ENCODE data around the gene HHIPL1.

The HHIPL1 gene

DNA sequence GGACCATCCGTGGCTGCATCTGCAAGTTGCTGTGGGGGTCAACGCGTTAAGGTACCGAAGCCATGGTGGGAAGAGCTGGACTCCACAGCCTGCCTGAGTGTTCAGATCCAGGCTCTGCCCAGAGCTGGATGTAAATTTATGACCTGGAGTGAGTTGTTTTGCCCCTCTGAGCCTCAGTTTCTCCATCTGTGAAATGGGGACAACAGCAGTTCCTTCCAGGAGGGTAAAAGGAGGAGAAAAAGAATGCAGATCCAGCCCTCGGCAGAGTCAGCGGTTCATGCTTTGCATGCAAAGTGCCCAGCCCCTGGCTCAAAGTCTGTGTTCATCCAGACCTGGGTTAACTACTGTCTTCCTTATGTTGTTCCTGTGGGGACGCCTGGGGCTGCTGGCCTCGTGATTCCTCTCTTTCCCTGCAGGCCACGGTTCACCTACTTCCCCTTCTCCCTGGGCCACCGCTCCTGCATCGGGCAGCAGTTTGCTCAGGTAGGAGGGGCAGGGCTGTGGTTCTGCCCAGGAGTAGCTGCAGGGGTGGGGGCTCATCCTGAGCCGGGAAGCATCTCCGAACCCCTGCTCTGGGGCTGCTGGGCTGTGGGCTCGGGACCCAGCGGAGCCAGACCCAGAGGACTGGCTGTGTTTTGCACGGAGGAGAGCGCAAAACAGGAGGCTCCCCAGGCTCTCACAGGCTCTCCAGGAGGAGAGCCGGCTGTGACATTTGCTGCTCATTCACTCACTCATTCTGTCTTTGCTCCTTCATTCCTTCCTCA is 81.0 kb downstream of the HHIPL1 start:
- H3K9me3 ChIP-seq (ENCODE audit: control insufficient read depth in 1 of 2, low read length in 2 of 2), result no peaks in the 10 kb centered on the region
- no peak overlapping the region for H3K27ac ChIP-seq (ENCODE audit: low read length)
- H3K4me1 ChIP-seq (ENCODE audit: control insufficient read depth in 1 of 2, insufficient read depth in 2 of 2, low read length in 2 of 2), result peaks cover 0 to 10% of the 10 kb centered on the region in 2 donors
- no peak overlapping the region for H3K4me3 ChIP-seq (ENCODE audit: low read depth in 1 of 2, low read length in 2 of 2)
- no peaks in the 10 kb centered on the region for H3K36me3 ChIP-seq (ENCODE audit: control insufficient read depth in 1 of 2, insufficient read depth in 2 of 2, low read length in 2 of 2)
- no peaks in the 10 kb centered on the region for H3K27me3 ChIP-seq (ENCODE audit: low read depth, low read length)

DNA sequence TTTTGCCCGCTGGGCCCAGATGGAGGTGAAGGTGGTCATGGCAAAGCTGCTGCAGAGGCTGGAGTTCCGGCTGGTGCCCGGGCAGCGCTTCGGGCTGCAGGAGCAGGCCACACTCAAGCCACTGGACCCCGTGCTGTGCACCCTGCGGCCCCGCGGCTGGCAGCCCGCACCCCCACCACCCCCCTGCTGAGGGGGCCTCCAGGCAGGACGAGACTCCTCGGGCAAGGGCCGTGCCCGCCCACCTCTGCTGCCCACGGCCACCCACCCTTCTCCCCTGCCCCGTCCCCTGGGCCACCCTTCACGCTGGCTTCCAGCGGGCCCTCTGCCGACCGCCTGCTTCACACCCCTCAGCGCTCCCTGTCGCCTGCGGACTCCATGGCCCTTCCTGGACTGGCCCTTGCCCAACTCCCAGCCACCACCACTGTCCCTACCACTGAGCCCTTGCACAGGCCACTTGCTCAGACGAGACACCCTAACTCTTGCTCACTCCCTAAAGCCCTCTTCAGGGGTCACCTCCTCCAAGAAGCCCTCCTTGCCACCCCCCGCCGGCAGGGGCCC is 81.7 kb downstream of the HHIPL1 start:
- no peak overlapping the region for H3K4me3 ChIP-seq (ENCODE audit: low read depth in 1 of 2, low read length in 2 of 2)
- H3K27me3 ChIP-seq (ENCODE audit: low read depth, low read length), result no peaks in the 10 kb centered on the region
- peaks cover 0 to 14% of the 10 kb centered on the region in 2 donors for H3K4me1 ChIP-seq (ENCODE audit: control insufficient read depth in 1 of 2, insufficient read depth in 2 of 2, low read length in 2 of 2)
- H3K9me3 ChIP-seq (ENCODE audit: control insufficient read depth in 1 of 2, low read length in 2 of 2), result no peaks in the 10 kb centered on the region
- H3K27ac ChIP-seq (ENCODE audit: low read length), result no peak overlapping the region
- no peaks in the 10 kb centered on the region for H3K36me3 ChIP-seq (ENCODE audit: control insufficient read depth in 1 of 2, insufficient read depth in 2 of 2, low read length in 2 of 2)

DNA sequence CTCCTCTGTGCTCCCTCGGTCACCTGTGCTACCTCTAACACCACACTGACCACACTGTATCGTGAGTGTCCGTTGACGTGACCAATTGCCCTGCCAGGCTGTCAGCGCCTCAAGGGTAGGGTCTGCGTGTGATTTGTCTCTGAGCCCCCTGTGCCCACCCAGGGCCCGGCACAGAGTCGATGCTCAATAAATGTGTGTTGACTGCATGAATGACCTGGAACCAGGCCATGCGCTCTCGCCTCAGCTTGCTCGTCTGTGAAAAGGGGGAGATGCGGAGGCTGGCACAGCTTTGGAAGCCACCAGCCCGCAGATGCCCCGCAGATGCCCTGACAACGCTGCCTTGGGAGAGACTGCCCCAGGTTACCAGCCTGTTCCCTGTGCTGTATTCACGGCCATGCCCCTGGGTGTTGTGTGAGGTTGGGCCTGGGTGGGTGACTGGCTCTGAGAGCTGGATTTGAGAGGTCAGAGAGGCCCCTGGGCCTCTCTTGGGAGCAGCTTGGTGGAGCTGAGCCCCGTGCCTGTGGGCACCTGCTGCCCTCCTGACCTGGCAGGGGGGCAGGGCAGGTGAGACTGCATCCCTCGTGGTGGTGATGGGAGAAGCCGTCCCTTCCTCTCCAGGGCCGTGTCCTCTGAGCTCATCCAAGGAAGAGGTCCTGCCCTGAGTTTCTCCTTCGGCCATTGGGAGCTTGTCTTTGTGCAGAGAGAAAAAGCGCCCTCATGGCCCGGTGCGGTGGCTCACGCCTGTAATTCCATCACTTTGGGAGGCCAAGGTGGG is 82.4 kb downstream of the HHIPL1 start:
- H3K27ac ChIP-seq (ENCODE audit: low read length), result no peak overlapping the region
- H3K4me1 ChIP-seq (ENCODE audit: control insufficient read depth in 1 of 2, insufficient read depth in 2 of 2, low read length in 2 of 2), result peaks cover 0 to 17% of the 10 kb centered on the region in 2 donors
- H3K9me3 ChIP-seq (ENCODE audit: control insufficient read depth in 1 of 2, low read length in 2 of 2), result no peaks in the 10 kb centered on the region
- H3K27me3 ChIP-seq (ENCODE audit: low read depth, low read length), result no peaks in the 10 kb centered on the region
- H3K4me3 ChIP-seq (ENCODE audit: low read depth in 1 of 2, low read length in 2 of 2), result no peak overlapping the region
- no peaks in the 10 kb centered on the region for H3K36me3 ChIP-seq (ENCODE audit: control insufficient read depth in 1 of 2, insufficient read depth in 2 of 2, low read length in 2 of 2)

DNA sequence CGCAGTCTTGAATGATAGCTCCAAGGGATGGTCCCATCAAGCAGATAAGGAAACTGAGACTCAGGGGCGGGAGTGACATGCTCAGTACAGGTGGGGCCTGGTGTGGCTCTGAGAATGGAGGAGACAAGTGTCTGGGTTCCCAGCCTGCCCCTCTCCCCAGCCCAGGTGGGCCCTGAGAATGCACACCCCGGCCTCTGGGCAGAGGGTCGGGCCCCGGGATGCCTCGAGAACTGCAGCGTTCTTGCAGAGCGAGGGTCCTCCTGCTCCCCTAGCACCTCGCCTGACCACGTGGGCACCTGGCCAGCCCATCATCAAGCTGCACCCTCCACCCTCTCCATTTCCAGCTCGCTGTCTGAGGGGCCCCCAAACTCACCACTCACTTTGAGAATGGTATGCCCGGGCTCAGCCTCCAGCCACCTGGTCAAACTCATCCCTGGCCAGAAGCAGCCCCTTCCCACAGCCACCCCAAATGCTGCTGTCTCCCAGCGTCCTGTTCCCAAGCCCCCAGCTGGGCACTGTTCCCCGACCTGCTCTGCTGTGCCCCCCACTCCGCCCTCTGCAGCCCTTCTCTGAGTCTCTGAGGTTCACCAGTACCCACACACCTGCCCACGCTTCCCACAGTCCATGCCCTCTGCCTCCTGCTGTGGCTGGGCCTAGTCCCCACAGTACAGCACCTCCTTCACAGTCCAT is 83.4 kb downstream of the HHIPL1 start:
- Histone ChIP-seq H3K27ac (ENCODE audit: low read length) (no peak overlapping the region), H3K4me1 (ENCODE audit: control insufficient read depth in 1 of 2, insufficient read depth in 2 of 2, low read length in 2 of 2) (peaks cover 0 to 17% of the 10 kb centered on the region in 2 donors)

GRCh38 chr14:99728981-99729451 is 84.1 kb downstream of the HHIPL1 start:
- no peaks in the 10 kb centered on the region for H3K36me3 ChIP-seq (ENCODE audit: control insufficient read depth in 1 of 2, insufficient read depth in 2 of 2, low read length in 2 of 2)
- H3K9me3 ChIP-seq (ENCODE audit: control insufficient read depth in 1 of 2, low read length in 2 of 2), result no peaks in the 10 kb centered on the region
- no peaks in the 10 kb centered on the region for H3K27me3 ChIP-seq (ENCODE audit: low read depth, low read length)
- no peak overlapping the region for H3K4me3 ChIP-seq (ENCODE audit: low read depth in 1 of 2, low read length in 2 of 2)
- H3K27ac ChIP-seq (ENCODE audit: low read length), result no peak overlapping the region
- H3K4me1 ChIP-seq (ENCODE audit: control insufficient read depth in 1 of 2, insufficient read depth in 2 of 2, low read length in 2 of 2), result peaks cover 0 to 17% of the 10 kb centered on the region in 2 donors

More for the DNA sequence above, 83.4 kb downstream of the HHIPL1 start:
- no peaks in the 10 kb centered on the region for H3K36me3 ChIP-seq (ENCODE audit: control insufficient read depth in 1 of 2, insufficient read depth in 2 of 2, low read length in 2 of 2)
- no peak overlapping the region for H3K4me3 ChIP-seq (ENCODE audit: low read depth in 1 of 2, low read length in 2 of 2)
- H3K9me3 ChIP-seq (ENCODE audit: control insufficient read depth in 1 of 2, low read length in 2 of 2), result no peaks in the 10 kb centered on the region
- no peaks in the 10 kb centered on the region for H3K27me3 ChIP-seq (ENCODE audit: low read depth, low read length)

All from muscle layer of duodenum (tissue), 2 donors.